HG03045 (cell line): ENCODE results near the gene XPR1.
"Not testable (repeated sequence)": the region's sequence is repeated elsewhere in the genome, so short reads cannot be mapped to it uniquely, and the experiment has no call there.

Experiments used
- ATAC-seq: cut with Tn5 transposase; IDR thresholded peaks from one replicate; pipeline ENCODE4 v1.9.1; 2021; ENCODE audit warnings: mild to moderate bottlenecking, moderate library complexity; ENCODE audit not compliant: unreplicated experiment

XPR1 gene

GRCh38 chr1:180831507-180831906, 199.7 kb downstream of the XPR1 start:
- ATAC-seq = not testable (repeated sequence)

- ATAC-seq = not testable (repeated sequence)
These were observed 201.4 kb downstream of the XPR1 start for GRCh38 chr1:180833180-180833579.

GRCh38 chr1:180836449-180836848, 204.6 kb downstream of the XPR1 start:
- ATAC-seq = no peak

- ATAC-seq = no peak
These were observed 205.2 kb downstream of the XPR1 start for GRCh38 chr1:180837020-180837419.

GRCh38 chr1:180838535-180838934, 206.7 kb downstream of the XPR1 start:
- ATAC-seq = no peak

GRCh38 chr1:180839547-180839946, 207.7 kb downstream of the XPR1 start:
- no peak for ATAC-seq

GRCh38 chr1:180841415-180841814, 209.6 kb downstream of the XPR1 start:
- no peak for ATAC-seq

- no peak for ATAC-seq
These were observed 210.2 kb downstream of the XPR1 start for GRCh38 chr1:180842052-180842451.

- ATAC-seq = no peak
These were observed 210.9 kb downstream of the XPR1 start for GRCh38 chr1:180842491-180843275.

GRCh38 chr1:180845352-180845751, 213.5 kb downstream of the XPR1 start:
- no peak for ATAC-seq

- ATAC-seq = no peak
These were observed 216.4 kb downstream of the XPR1 start for GRCh38 chr1:180848191-180848590.

- peak; percentile 78 for ATAC-seq
These were observed 217.4 kb downstream of the XPR1 start for GRCh38 chr1:180849031-180849775.

GRCh38 chr1:180851995-180852887, 220.4 kb downstream of the XPR1 start:
- ATAC-seq = no peak

GRCh38 chr1:180854001-180854400, 222.2 kb downstream of the XPR1 start:
- no peak for ATAC-seq

- ATAC-seq = no peak
These were observed 222.6 kb downstream of the XPR1 start for GRCh38 chr1:180854456-180854855.

- ATAC-seq = not testable (repeated sequence)
These were observed 226.3 kb downstream of the XPR1 start for GRCh38 chr1:180857947-180858725.

- no peak for ATAC-seq
These were observed 227.5 kb downstream of the XPR1 start for GRCh38 chr1:180859306-180859705.

- no peak for ATAC-seq
These were observed 228.7 kb downstream of the XPR1 start for GRCh38 chr1:180860535-180860934.

GRCh38 chr1:180862305-180862704, 230.5 kb downstream of the XPR1 start:
- no peak for ATAC-seq

GRCh38 chr1:180863158-180863775, 231.4 kb downstream of the XPR1 start:
- ATAC-seq = no peak
